H9 (cell line): Measurements from ENCODE around the gene STAT3. TPM values are rescaled to one million over a fixed set of nuclear protein-coding genes. Genes with fewer than 3 reads are reported as not detected.

ENCODE experiments used
- DNase-seq: peaks from one replicate; pipeline ENCODE4 v3.0.0-alpha.2; 2017
- H2AFZ ChIP-seq: one replicate; pipeline ENCODE4 v1.6.1; 2013; ENCODE audit warnings: mild to moderate bottlenecking, low read length, control low read depth, moderate library complexity
- H2AK5ac ChIP-seq: 2 replicates; pipeline ENCODE4 v1.6.1; 2013; ENCODE audit warnings: low read length, control low read depth, mixed read lengths; ENCODE audit not compliant: insufficient read length
- H2BK120ac ChIP-seq: one replicate; pipeline ENCODE4 v1.6.1; 2013; ENCODE audit warnings: low read depth, mild to moderate bottlenecking, low read length, control low read depth, inconsistent platforms; ENCODE audit not compliant: poor library complexity, severe bottlenecking
- H2BK12ac ChIP-seq: 2 replicates; pipeline ENCODE4 v1.6.1; 2013; ENCODE audit warnings: low read length, control low read depth, mixed read lengths, low read depth; ENCODE audit not compliant: insufficient read length
- H2BK15ac ChIP-seq: 2 replicates; pipeline ENCODE4 v1.6.1; 2013; ENCODE audit warnings: low read depth, low read length, control low read depth
- H2BK20ac ChIP-seq: one replicate; pipeline ENCODE4 v1.6.1; 2013; ENCODE audit warnings: low read depth, mild to moderate bottlenecking, low read length, control low read depth, inconsistent platforms; ENCODE audit not compliant: poor library complexity, severe bottlenecking
- H2BK5ac ChIP-seq: 2 replicates; pipeline ENCODE4 v1.6.1; 2013; ENCODE audit warnings: low read length, control low read depth, mixed read lengths; ENCODE audit not compliant: insufficient read length
- H3K14ac ChIP-seq: 2 replicates; pipeline ENCODE4 v1.6.1; 2013; ENCODE audit warnings: low read length, control low read depth; ENCODE audit not compliant: insufficient read depth
- H3K18ac ChIP-seq: 2 replicates; pipeline ENCODE4 v1.6.1; 2013; ENCODE audit warnings: low read depth, mild to moderate bottlenecking, mixed read lengths, low read length, control low read depth; ENCODE audit not compliant: insufficient read length
- H3K23ac ChIP-seq: 2 replicates; pipeline ENCODE4 v1.6.1; 2013; ENCODE audit warnings: low read length, control low read depth, mixed read lengths, low read depth; ENCODE audit not compliant: insufficient read length
- H3K23me2 ChIP-seq: 2 replicates; pipeline ENCODE4 v1.6.1; 2013; ENCODE audit warnings: low read depth, mild to moderate bottlenecking, mixed read lengths, low read length, control low read depth; ENCODE audit not compliant: insufficient read length, poor library complexity, severe bottlenecking
- H3K27ac ChIP-seq: 2 replicates; pipeline ENCODE4 v1.5.1; 2013; ENCODE audit warnings: low read length, control low read depth, mixed read lengths, low read depth; ENCODE audit not compliant: insufficient read length
- H3K27me3 ChIP-seq: 2 replicates; pipeline ENCODE4 v1.6.1; 2013; ENCODE audit warnings: low read length, control low read depth, inconsistent platforms; ENCODE audit not compliant: insufficient read depth
- H3K4ac ChIP-seq: 2 replicates; pipeline ENCODE4 v1.6.1; 2013; ENCODE audit warnings: low read depth, mild to moderate bottlenecking, control low read depth, inconsistent platforms, low read length, moderate library complexity
- H3K4me1 ChIP-seq: 2 replicates; pipeline ENCODE4 v1.6.1; 2013; ENCODE audit warnings: low read length, control low read depth, inconsistent platforms; ENCODE audit not compliant: insufficient read depth
- H3K4me2 ChIP-seq: 2 replicates; pipeline ENCODE4 v1.6.1; 2013; ENCODE audit warnings: low read length, control low read depth, mixed read lengths; ENCODE audit not compliant: insufficient read length, insufficient read depth
- H3K56ac ChIP-seq: 2 replicates; pipeline ENCODE4 v1.6.1; 2013; ENCODE audit warnings: low read depth, mild to moderate bottlenecking, mixed read lengths, low read length, control low read depth; ENCODE audit not compliant: insufficient read length
- H3K79me1 ChIP-seq: 2 replicates; pipeline ENCODE4 v1.6.1; 2013; ENCODE audit warnings: low read depth, mild to moderate bottlenecking, moderate library complexity, low read length, control low read depth, inconsistent platforms; ENCODE audit not compliant: insufficient read depth, poor library complexity, severe bottlenecking
- H3K79me2 ChIP-seq: 2 replicates; pipeline ENCODE4 v1.6.1; 2013; ENCODE audit warnings: low read length, control low read depth, inconsistent platforms; ENCODE audit not compliant: insufficient read depth
- H3K9ac ChIP-seq: 2 replicates; pipeline ENCODE4 v1.6.1; 2013; ENCODE audit warnings: low read length, control low read depth, mixed read lengths; ENCODE audit not compliant: insufficient read length; ENCODE audit errors: extremely low read depth
- H3K9me3 ChIP-seq: one replicate; pipeline ENCODE4 v1.6.1; 2013; ENCODE audit warnings: low read depth, low read length, inconsistent platforms; ENCODE audit not compliant: control insufficient read depth
- H3T11ph ChIP-seq: one replicate; pipeline ENCODE4 v1.6.1; 2013; ENCODE audit warnings: mild to moderate bottlenecking, low read length, control low read depth, inconsistent platforms
- H4K20me1 ChIP-seq: one replicate; pipeline ENCODE4 v1.6.1; 2013; ENCODE audit not compliant: control insufficient read depth, insufficient read length, insufficient read depth
- H4K5ac ChIP-seq: 2 replicates; pipeline ENCODE4 v1.6.1; 2013; ENCODE audit warnings: low read depth, mild to moderate bottlenecking, mixed read lengths, low read length, control low read depth; ENCODE audit not compliant: insufficient read length
- H4K8ac ChIP-seq: replicated peaks from 2 replicates; pipeline ENCODE4 v1.6.1; 2013; ENCODE audit warnings: low read length, control low read depth, mixed read lengths, low read depth; ENCODE audit not compliant: insufficient read length
- H4K91ac ChIP-seq: 2 replicates; pipeline ENCODE4 v1.6.1; 2013; ENCODE audit warnings: low read depth, mild to moderate bottlenecking, moderate library complexity, mixed read lengths, low read length, control low read depth; ENCODE audit not compliant: insufficient read length
- H3K27ac Mint-ChIP-seq, 3 experiments: 2 replicates in 2 of 3; 3 replicates in 1 of 3; pipeline ENCODE4 v1.8.0; 2020 to 2021; ENCODE audit warnings: mixed read lengths in 3 of 3, mild to moderate bottlenecking in 1 of 3, moderate library complexity in 1 of 3
- H3K27me3 Mint-ChIP-seq: 2 replicates; pipeline ENCODE4 v1.8.0; 2021; ENCODE audit warnings: low read depth, mild to moderate bottlenecking, moderate library complexity, mixed read lengths
- H3K36me3 Mint-ChIP-seq, 3 experiments: 2 replicates in 2 of 3; 3 replicates in 1 of 3; pipeline ENCODE4 v1.8.0; 2020 to 2021; ENCODE audit warnings: low read depth in 3 of 3, mixed read lengths in 3 of 3; ENCODE audit not compliant: insufficient read depth in 1 of 3
- H3K4me1 Mint-ChIP-seq, 2 experiments: 2 replicates each; pipeline ENCODE4 v1.8.0; 2020; ENCODE audit warnings: mixed read lengths in 2 of 2
- H3K4me3 Mint-ChIP-seq, 2 experiments: 2 replicates in 1 of 2; 3 replicates in 1 of 2; pipeline ENCODE4 v1.8.0; 2020 to 2021; ENCODE audit warnings: mild to moderate bottlenecking in 2 of 2, mixed read lengths in 2 of 2, moderate library complexity in 1 of 2
- H3K9me3 Mint-ChIP-seq, 2 experiments: 2 replicates in 1 of 2; 3 replicates in 1 of 2; pipeline ENCODE4 v1.8.0; 2020; ENCODE audit warnings: mild to moderate bottlenecking in 2 of 2, mixed read lengths in 2 of 2, moderate library complexity in 1 of 2
- WGBS: extraction: QIAGEN DNeasy Blood & Tissue Kit; methylation state at CpG from one replicate; pipeline ENCODE4 v1.1.7; 2013; ENCODE audit warnings: missing lambda C conversion rate, low lambda C conversion rate, mixed read lengths; ENCODE audit not compliant: insufficient read length; ENCODE audit errors: extremely low coverage; 5-methylcytosine and 5-hydroxymethylcytosine counted together
- total RNA-seq: library from RNA; stranded (reverse); gene quantifications from 2 replicates; pipeline ENCODE4 v1.2.1, GENCODE V29; 2021
- TF ChIP-seq, protein P1 (sequence below): fragments of 200-600 bp; sonication (generic); conservative IDR thresholded peaks from 3 replicates; pipeline ENCODE4 v1.8.0; 2021; ENCODE audit warnings: antibody characterized with exemption, mild to moderate bottlenecking

STAT3 gene
- total RNA-seq, 1 experiment from 2014 or later, result 83.2 TPM

- no peaks in the 10 kb centered on the region for H3K9me3 Mint-ChIP-seq
- no peaks in the 10 kb centered on the region; a peak in 1 of 7 replicates for H3K36me3 Mint-ChIP-seq
- Histone ChIP-seq H3K23ac (no peak overlapping the region), H3K27ac (peak overlapping the region; percentile 38), H3T11ph (no peak overlapping the region), H4K5ac (peak overlapping the region; percentile 53), H3K14ac (no peak overlapping the region), H3K4ac (no peak overlapping the region), H4K91ac (no peak overlapping the region), H2BK120ac (no peak overlapping the region), H2BK5ac (no peak overlapping the region), H3K4me1 (peaks cover 2% of the 10 kb centered on the region; the same call in 1 of the 2 replicates), H3K79me2 (no peaks in the 10 kb centered on the region), H2AK5ac (no peak overlapping the region), H3K79me1 (no peaks in the 10 kb centered on the region), H2AFZ (no peak overlapping the region), H4K20me1 (no peaks in the 10 kb centered on the region), H3K23me2 (peaks cover 3% of the 10 kb centered on the region), H3K4me2 (no peak overlapping the region), H3K18ac (no peak overlapping the region), H2BK20ac (no peak overlapping the region), H3K9me3 (no peaks in the 10 kb centered on the region), H4K8ac (no peak overlapping the region), H2BK15ac (no peak overlapping the region), H3K56ac (no peak overlapping the region), H2BK12ac (no peak overlapping the region), H3K9ac (peak overlapping the region; percentile 30), H3K27me3 (no peaks in the 10 kb centered on the region)
- H3K27me3 Mint-ChIP-seq, result peaks cover 4% of the 10 kb centered on the region
- peak; percentile 74 for DNase-seq
- TF ChIP-seq, protein P1, sequence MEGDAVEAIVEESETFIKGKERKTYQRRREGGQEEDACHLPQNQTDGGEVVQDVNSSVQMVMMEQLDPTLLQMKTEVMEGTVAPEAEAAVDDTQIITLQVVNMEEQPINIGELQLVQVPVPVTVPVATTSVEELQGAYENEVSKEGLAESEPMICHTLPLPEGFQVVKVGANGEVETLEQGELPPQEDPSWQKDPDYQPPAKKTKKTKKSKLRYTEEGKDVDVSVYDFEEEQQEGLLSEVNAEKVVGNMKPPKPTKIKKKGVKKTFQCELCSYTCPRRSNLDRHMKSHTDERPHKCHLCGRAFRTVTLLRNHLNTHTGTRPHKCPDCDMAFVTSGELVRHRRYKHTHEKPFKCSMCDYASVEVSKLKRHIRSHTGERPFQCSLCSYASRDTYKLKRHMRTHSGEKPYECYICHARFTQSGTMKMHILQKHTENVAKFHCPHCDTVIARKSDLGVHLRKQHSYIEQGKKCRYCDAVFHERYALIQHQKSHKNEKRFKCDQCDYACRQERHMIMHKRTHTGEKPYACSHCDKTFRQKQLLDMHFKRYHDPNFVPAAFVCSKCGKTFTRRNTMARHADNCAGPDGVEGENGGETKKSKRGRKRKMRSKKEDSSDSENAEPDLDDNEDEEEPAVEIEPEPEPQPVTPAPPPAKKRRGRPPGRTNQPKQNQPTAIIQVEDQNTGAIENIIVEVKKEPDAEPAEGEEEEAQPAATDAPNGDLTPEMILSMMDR, result peak; percentile 72
- peak overlapping the region in 1 of 2 experiments; percentile 9; a peak in 1 of 5 replicates for H3K4me3 Mint-ChIP-seq
- WGBS, result no CpG with 5 or more reads among the region's 4 CpGs
- peak overlapping the region; percentile 28 to 82 (median 50); a peak in 4 of 7 replicates for H3K27ac Mint-ChIP-seq
- H3K4me1 Mint-ChIP-seq, result peaks cover 22 to 49% of the 10 kb centered on the region in 2 experiments
Measured at GRCh38 chr17:42428141-42428944, 40.1 kb upstream of the STAT3 start.
